H9 (cell line): Measurements from ENCODE around the gene ALCAM. TPM values are rescaled to one million over a fixed set of nuclear protein-coding genes. Genes with fewer than 3 reads are reported as not detected.
A peak's percentile ranks its signal among the peaks of the same experiment; 100 is the strongest.

ENCODE experiments used
- DNase-seq: peaks from one replicate; pipeline ENCODE4 v3.0.0-alpha.2; 2017
- H2AFZ ChIP-seq: one replicate; pipeline ENCODE4 v1.6.1; 2013; ENCODE audit warnings: mild to moderate bottlenecking, low read length, control low read depth, moderate library complexity
- H2AK5ac ChIP-seq: 2 replicates; pipeline ENCODE4 v1.6.1; 2013; ENCODE audit warnings: low read length, control low read depth, mixed read lengths; ENCODE audit not compliant: insufficient read length
- H2BK120ac ChIP-seq: one replicate; pipeline ENCODE4 v1.6.1; 2013; ENCODE audit warnings: low read depth, mild to moderate bottlenecking, low read length, control low read depth, inconsistent platforms; ENCODE audit not compliant: poor library complexity, severe bottlenecking
- H2BK12ac ChIP-seq: 2 replicates; pipeline ENCODE4 v1.6.1; 2013; ENCODE audit warnings: low read length, control low read depth, mixed read lengths, low read depth; ENCODE audit not compliant: insufficient read length
- H2BK15ac ChIP-seq: 2 replicates; pipeline ENCODE4 v1.6.1; 2013; ENCODE audit warnings: low read depth, low read length, control low read depth
- H2BK20ac ChIP-seq: one replicate; pipeline ENCODE4 v1.6.1; 2013; ENCODE audit warnings: low read depth, mild to moderate bottlenecking, low read length, control low read depth, inconsistent platforms; ENCODE audit not compliant: poor library complexity, severe bottlenecking
- H2BK5ac ChIP-seq: 2 replicates; pipeline ENCODE4 v1.6.1; 2013; ENCODE audit warnings: low read length, control low read depth, mixed read lengths; ENCODE audit not compliant: insufficient read length
- H3K14ac ChIP-seq: 2 replicates; pipeline ENCODE4 v1.6.1; 2013; ENCODE audit warnings: low read length, control low read depth; ENCODE audit not compliant: insufficient read depth
- H3K18ac ChIP-seq: 2 replicates; pipeline ENCODE4 v1.6.1; 2013; ENCODE audit warnings: low read depth, mild to moderate bottlenecking, mixed read lengths, low read length, control low read depth; ENCODE audit not compliant: insufficient read length
- H3K23ac ChIP-seq: 2 replicates; pipeline ENCODE4 v1.6.1; 2013; ENCODE audit warnings: low read length, control low read depth, mixed read lengths, low read depth; ENCODE audit not compliant: insufficient read length
- H3K23me2 ChIP-seq: 2 replicates; pipeline ENCODE4 v1.6.1; 2013; ENCODE audit warnings: low read depth, mild to moderate bottlenecking, mixed read lengths, low read length, control low read depth; ENCODE audit not compliant: insufficient read length, poor library complexity, severe bottlenecking
- H3K27ac ChIP-seq: 2 replicates; pipeline ENCODE4 v1.5.1; 2013; ENCODE audit warnings: low read length, control low read depth, mixed read lengths, low read depth; ENCODE audit not compliant: insufficient read length
- H3K27me3 ChIP-seq: 2 replicates; pipeline ENCODE4 v1.6.1; 2013; ENCODE audit warnings: low read length, control low read depth, inconsistent platforms; ENCODE audit not compliant: insufficient read depth
- H3K4ac ChIP-seq: 2 replicates; pipeline ENCODE4 v1.6.1; 2013; ENCODE audit warnings: low read depth, mild to moderate bottlenecking, control low read depth, inconsistent platforms, low read length, moderate library complexity
- H3K4me1 ChIP-seq: 2 replicates; pipeline ENCODE4 v1.6.1; 2013; ENCODE audit warnings: low read length, control low read depth, inconsistent platforms; ENCODE audit not compliant: insufficient read depth
- H3K4me2 ChIP-seq: 2 replicates; pipeline ENCODE4 v1.6.1; 2013; ENCODE audit warnings: low read length, control low read depth, mixed read lengths; ENCODE audit not compliant: insufficient read length, insufficient read depth
- H3K56ac ChIP-seq: 2 replicates; pipeline ENCODE4 v1.6.1; 2013; ENCODE audit warnings: low read depth, mild to moderate bottlenecking, mixed read lengths, low read length, control low read depth; ENCODE audit not compliant: insufficient read length
- H3K79me1 ChIP-seq: 2 replicates; pipeline ENCODE4 v1.6.1; 2013; ENCODE audit warnings: low read depth, mild to moderate bottlenecking, moderate library complexity, low read length, control low read depth, inconsistent platforms; ENCODE audit not compliant: insufficient read depth, poor library complexity, severe bottlenecking
- H3K79me2 ChIP-seq: 2 replicates; pipeline ENCODE4 v1.6.1; 2013; ENCODE audit warnings: low read length, control low read depth, inconsistent platforms; ENCODE audit not compliant: insufficient read depth
- H3K9ac ChIP-seq: 2 replicates; pipeline ENCODE4 v1.6.1; 2013; ENCODE audit warnings: low read length, control low read depth, mixed read lengths; ENCODE audit not compliant: insufficient read length; ENCODE audit errors: extremely low read depth
- H3K9me3 ChIP-seq: one replicate; pipeline ENCODE4 v1.6.1; 2013; ENCODE audit warnings: low read depth, low read length, inconsistent platforms; ENCODE audit not compliant: control insufficient read depth
- H3T11ph ChIP-seq: one replicate; pipeline ENCODE4 v1.6.1; 2013; ENCODE audit warnings: mild to moderate bottlenecking, low read length, control low read depth, inconsistent platforms
- H4K20me1 ChIP-seq: one replicate; pipeline ENCODE4 v1.6.1; 2013; ENCODE audit not compliant: control insufficient read depth, insufficient read length, insufficient read depth
- H4K5ac ChIP-seq: 2 replicates; pipeline ENCODE4 v1.6.1; 2013; ENCODE audit warnings: low read depth, mild to moderate bottlenecking, mixed read lengths, low read length, control low read depth; ENCODE audit not compliant: insufficient read length
- H4K8ac ChIP-seq: replicated peaks from 2 replicates; pipeline ENCODE4 v1.6.1; 2013; ENCODE audit warnings: low read length, control low read depth, mixed read lengths, low read depth; ENCODE audit not compliant: insufficient read length
- H4K91ac ChIP-seq: 2 replicates; pipeline ENCODE4 v1.6.1; 2013; ENCODE audit warnings: low read depth, mild to moderate bottlenecking, moderate library complexity, mixed read lengths, low read length, control low read depth; ENCODE audit not compliant: insufficient read length
- H3K27ac Mint-ChIP-seq, 3 experiments: 2 replicates in 2 of 3; 3 replicates in 1 of 3; pipeline ENCODE4 v1.8.0; 2020 to 2021; ENCODE audit warnings: mixed read lengths in 3 of 3, mild to moderate bottlenecking in 1 of 3, moderate library complexity in 1 of 3
- H3K27me3 Mint-ChIP-seq: 2 replicates; pipeline ENCODE4 v1.8.0; 2021; ENCODE audit warnings: low read depth, mild to moderate bottlenecking, moderate library complexity, mixed read lengths
- H3K36me3 Mint-ChIP-seq, 3 experiments: 2 replicates in 2 of 3; 3 replicates in 1 of 3; pipeline ENCODE4 v1.8.0; 2020 to 2021; ENCODE audit warnings: low read depth in 3 of 3, mixed read lengths in 3 of 3; ENCODE audit not compliant: insufficient read depth in 1 of 3
- H3K4me1 Mint-ChIP-seq, 2 experiments: 2 replicates each; pipeline ENCODE4 v1.8.0; 2020; ENCODE audit warnings: mixed read lengths in 2 of 2
- H3K4me3 Mint-ChIP-seq, 2 experiments: 2 replicates in 1 of 2; 3 replicates in 1 of 2; pipeline ENCODE4 v1.8.0; 2020 to 2021; ENCODE audit warnings: mild to moderate bottlenecking in 2 of 2, mixed read lengths in 2 of 2, moderate library complexity in 1 of 2
- H3K9me3 Mint-ChIP-seq, 2 experiments: 2 replicates in 1 of 2; 3 replicates in 1 of 2; pipeline ENCODE4 v1.8.0; 2020; ENCODE audit warnings: mild to moderate bottlenecking in 2 of 2, mixed read lengths in 2 of 2, moderate library complexity in 1 of 2
- CTCF ChIP-seq: fragments of 200-600 bp; sonication (generic); conservative IDR thresholded peaks from 3 replicates; pipeline ENCODE4 v1.8.0; 2021; ENCODE audit warnings: antibody characterized with exemption, mild to moderate bottlenecking
- WGBS: extraction: QIAGEN DNeasy Blood & Tissue Kit; methylation state at CpG from one replicate; pipeline ENCODE4 v1.1.7; 2013; ENCODE audit warnings: missing lambda C conversion rate, low lambda C conversion rate, mixed read lengths; ENCODE audit not compliant: insufficient read length; ENCODE audit errors: extremely low coverage; 5-methylcytosine and 5-hydroxymethylcytosine counted together
- total RNA-seq: library from RNA; stranded (reverse); gene quantifications from 2 replicates; pipeline ENCODE4 v1.2.1, GENCODE V29; 2021

The ALCAM gene
- total RNA-seq, 1 experiment from 2014 or later = 43.7 TPM

DNA sequence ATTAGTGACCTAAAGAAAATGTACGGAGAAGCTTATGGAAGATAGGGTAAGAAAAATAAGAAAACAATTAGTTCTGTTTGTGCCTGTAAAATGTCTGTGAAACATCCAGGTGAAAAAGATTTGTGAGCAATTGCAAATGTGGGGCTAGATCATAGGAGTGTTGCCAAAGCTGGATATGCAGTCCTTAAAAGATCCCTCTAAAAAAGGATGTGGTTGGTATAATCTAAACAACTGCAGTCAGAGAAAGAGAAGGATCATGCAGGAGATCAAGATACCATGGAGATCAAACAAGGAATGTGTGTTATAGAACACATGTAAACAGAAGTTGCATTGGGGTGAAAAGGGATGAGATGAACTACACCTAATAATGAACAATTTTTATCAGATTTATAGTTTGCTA is 116.8 kb downstream of the ALCAM start:
- no peak overlapping the region for H3K9ac ChIP-seq
- H3K18ac ChIP-seq = no peak overlapping the region
- H2BK120ac ChIP-seq = no peak overlapping the region
- H3K9me3 ChIP-seq = no peaks in the 10 kb centered on the region
- H2BK20ac ChIP-seq = no peak overlapping the region
- no peak overlapping the region for H3K4me3 Mint-ChIP-seq
- H2BK15ac ChIP-seq = no peak overlapping the region
- no peak for DNase-seq
- H3K27ac ChIP-seq = no peak overlapping the region
- H3K79me1 ChIP-seq = no peaks in the 10 kb centered on the region
- no peaks in the 10 kb centered on the region for H3K27me3 ChIP-seq
- no CpG with 5 or more reads among the region's 1 CpG for WGBS
- H3K9me3 Mint-ChIP-seq = peaks cover 2 to 11% of the 10 kb centered on the region in 2 experiments; a peak in 4 of 5 replicates
- no peak for TF ChIP-seq CTCF
- no peak overlapping the region for H3T11ph ChIP-seq
- H3K4me1 Mint-ChIP-seq = no peaks in the 10 kb centered on the region
- no peak overlapping the region for H4K8ac ChIP-seq
- H4K91ac ChIP-seq = no peak overlapping the region
- H4K5ac ChIP-seq = no peak overlapping the region
- no peaks in the 10 kb centered on the region for H3K4me1 ChIP-seq
- no peak overlapping the region for H2BK12ac ChIP-seq
- no peaks in the 10 kb centered on the region for H3K23me2 ChIP-seq
- no peak overlapping the region for H3K14ac ChIP-seq
- H3K4ac ChIP-seq = no peak overlapping the region
- no peaks in the 10 kb centered on the region for H3K27me3 Mint-ChIP-seq
- no peak overlapping the region for H3K23ac ChIP-seq
- peaks cover 8 to 13% (median 10%) of the 10 kb centered on the region in 3 experiments for H3K36me3 Mint-ChIP-seq
- no peak overlapping the region for H2BK5ac ChIP-seq
- H3K4me2 ChIP-seq = no peak overlapping the region
- H3K56ac ChIP-seq = no peak overlapping the region
- H3K27ac Mint-ChIP-seq = peak overlapping the region in 1 of 3 experiments; percentile 15; a peak in 2 of 7 replicates
- H2AK5ac ChIP-seq = no peak overlapping the region
- no peaks in the 10 kb centered on the region for H3K79me2 ChIP-seq
- H4K20me1 ChIP-seq = no peaks in the 10 kb centered on the region
- no peak overlapping the region for H2AFZ ChIP-seq
